GM12865 (cell line): ENCODE results near the gene RRP12.

ENCODE experiments used
- DNase-seq: peaks from one replicate; pipeline ENCODE4 v3.0.0; 2010; ENCODE audit warnings: low read depth
- H3K4me3 ChIP-seq: 2 replicates; pipeline ENCODE4 v1.5.1; 2011; ENCODE audit warnings: mild to moderate bottlenecking, low read depth, low read length, control low read depth
- CTCF ChIP-seq: IDR thresholded peaks from 2 replicates; pipeline ENCODE4 v1.5.1; 2011; ENCODE audit warnings: low read length, control low read depth, low read depth, inconsistent platforms; ENCODE audit not compliant: insufficient read depth; ENCODE audit errors: missing control alignments

Gene RRP12

GRCh38 chr10:97361537-97361901 is 39.6 kb downstream of the RRP12 start:
- no peak overlapping the region for H3K4me3 ChIP-seq
- DNase-seq, result no peak
- no peak for TF ChIP-seq CTCF

GRCh38 chr10:97360705-97361536 is 40.2 kb downstream of the RRP12 start:
- no peak for TF ChIP-seq CTCF
- DNase-seq, result no peak
- H3K4me3 ChIP-seq, result no peak overlapping the region

- no peak for DNase-seq
- H3K4me3 ChIP-seq, result no peak overlapping the region
- TF ChIP-seq CTCF, result no peak
Measured at GRCh38 chr10:97358781-97359180, 42.4 kb downstream of the RRP12 start.

GRCh38 chr10:97358349-97358748 is 42.8 kb downstream of the RRP12 start:
- no peak for DNase-seq
- no peak overlapping the region for H3K4me3 ChIP-seq
- TF ChIP-seq CTCF, result no peak

GRCh38 chr10:97356918-97357317 is 44.2 kb downstream of the RRP12 start:
- no peak overlapping the region for H3K4me3 ChIP-seq
- DNase-seq, result no peak
- TF ChIP-seq CTCF, result no peak

GRCh38 chr10:97356318-97356914 is 44.7 kb downstream of the RRP12 start:
- H3K4me3 ChIP-seq, result no peak overlapping the region
- no peak for TF ChIP-seq CTCF
- no peak for DNase-seq
